ENCODE data around the gene SPTBN5. TPM values are rescaled to one million over a fixed set of nuclear protein-coding genes. Genes with fewer than 3 reads are reported as not detected.

SPTBN5 gene
- total RNA-seq, 1 experiment from 2014 or later: 0.84 TPM

DNA sequence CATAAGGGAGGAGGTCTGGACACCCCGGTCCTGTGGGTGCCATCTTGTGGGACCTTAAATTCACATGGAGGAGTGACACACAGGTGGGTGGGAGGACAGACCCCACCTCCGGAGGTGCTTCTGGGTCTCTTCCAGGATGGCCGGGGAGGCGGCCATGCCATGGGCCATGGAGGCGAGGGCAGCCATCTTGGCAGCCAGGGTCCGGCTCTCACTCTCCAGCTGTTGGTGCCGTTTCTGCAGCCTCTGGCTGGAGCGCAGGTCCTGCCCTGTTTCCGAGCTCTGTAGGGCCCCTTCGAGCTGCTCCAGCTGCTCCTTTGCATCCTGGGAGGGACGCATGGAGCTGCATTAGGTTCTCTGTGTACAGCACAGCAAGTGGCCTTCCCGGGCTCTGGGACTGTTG is 19.1 kb downstream of the SPTBN5 start:
- intact Hi-C loops (cut with micrococcal nuclease): no loop called here
- H3K79me2 ChIP-seq (ENCODE audit: low read length): no peaks in the 10 kb centered on the region
- no peak overlapping the region for H2AFZ ChIP-seq (ENCODE audit: low read length)
- no peak overlapping the region for H3K4me3 ChIP-seq (ENCODE audit: low read length)
- H3K9me2 ChIP-seq (replicated peaks; ENCODE audit: low read length): no peaks in the 10 kb centered on the region
- no peak overlapping the region for H3K4me2 ChIP-seq (ENCODE audit: low read length)
- H3K27me3 ChIP-seq (ENCODE audit: low read length): no peaks in the 10 kb centered on the region
- no peaks in the 10 kb centered on the region for H3F3A ChIP-seq (ENCODE audit: low read length, unreplicated experiment)
- no peak overlapping the region for H3K27ac ChIP-seq (ENCODE audit: low read length)
- H3K4me1 ChIP-seq (ENCODE audit: insufficient read depth, low read length): peaks cover 25% of the 10 kb centered on the region
- TF ChIP-seq EZH2phosphoT487 (IDR thresholded peaks at IDR 0.05; ENCODE audit: borderline replicate concordance, low read length): no peak
- TF ChIP-seq, protein P1, sequence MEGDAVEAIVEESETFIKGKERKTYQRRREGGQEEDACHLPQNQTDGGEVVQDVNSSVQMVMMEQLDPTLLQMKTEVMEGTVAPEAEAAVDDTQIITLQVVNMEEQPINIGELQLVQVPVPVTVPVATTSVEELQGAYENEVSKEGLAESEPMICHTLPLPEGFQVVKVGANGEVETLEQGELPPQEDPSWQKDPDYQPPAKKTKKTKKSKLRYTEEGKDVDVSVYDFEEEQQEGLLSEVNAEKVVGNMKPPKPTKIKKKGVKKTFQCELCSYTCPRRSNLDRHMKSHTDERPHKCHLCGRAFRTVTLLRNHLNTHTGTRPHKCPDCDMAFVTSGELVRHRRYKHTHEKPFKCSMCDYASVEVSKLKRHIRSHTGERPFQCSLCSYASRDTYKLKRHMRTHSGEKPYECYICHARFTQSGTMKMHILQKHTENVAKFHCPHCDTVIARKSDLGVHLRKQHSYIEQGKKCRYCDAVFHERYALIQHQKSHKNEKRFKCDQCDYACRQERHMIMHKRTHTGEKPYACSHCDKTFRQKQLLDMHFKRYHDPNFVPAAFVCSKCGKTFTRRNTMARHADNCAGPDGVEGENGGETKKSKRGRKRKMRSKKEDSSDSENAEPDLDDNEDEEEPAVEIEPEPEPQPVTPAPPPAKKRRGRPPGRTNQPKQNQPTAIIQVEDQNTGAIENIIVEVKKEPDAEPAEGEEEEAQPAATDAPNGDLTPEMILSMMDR (conservative IDR thresholded peaks at IDR 0.05; ENCODE audit: low read depth, low read length): no peak
- no peak for TF ChIP-seq EZH2 (IDR thresholded peaks at IDR 0.05; ENCODE audit: low read length, unreplicated experiment)
- no peaks in the 10 kb centered on the region for H3K9me3 ChIP-seq (ENCODE audit: low read length)
- ChIA-PET CTCF (no interaction called here), POLR2A (ENCODE audit: unreplicated experiment) (no interaction called here)
- H3K36me3 ChIP-seq (ENCODE audit: low read depth, low read length): no peaks in the 10 kb centered on the region
- BruUV-seq (replicated peaks): no TSS peak
- H3K9ac ChIP-seq (ENCODE audit: low read length): no peak overlapping the region
- DNase-seq (no peak), ATAC-seq (no peak)
- no peaks in the 10 kb centered on the region for H4K20me1 ChIP-seq (ENCODE audit: low read length)

DNA sequence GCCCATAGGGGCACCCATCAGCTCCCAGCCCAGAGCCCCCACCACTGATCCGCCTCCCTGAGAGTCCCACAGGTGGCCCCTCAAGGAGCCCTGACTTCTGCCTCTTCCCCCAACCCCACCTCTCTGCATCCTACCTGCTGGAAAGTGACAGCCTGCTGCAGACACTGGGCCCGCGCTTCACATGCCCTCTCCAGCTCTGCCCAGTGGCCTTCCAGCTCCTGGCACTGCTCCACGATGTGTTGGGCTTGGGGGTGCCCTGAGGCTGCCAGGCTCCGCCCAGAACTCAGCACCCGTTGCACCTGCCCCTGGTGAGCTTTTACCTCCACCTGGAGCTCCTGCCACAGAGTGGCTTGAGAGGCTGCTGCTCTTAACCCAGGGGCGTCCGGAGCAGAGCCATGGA is 20.1 kb downstream of the SPTBN5 start:
- H3K9ac ChIP-seq (ENCODE audit: low read length): no peak overlapping the region
- intact Hi-C loops (cut with micrococcal nuclease): no loop called here
- ChIA-PET POLR2A (ENCODE audit: unreplicated experiment) (no interaction called here), CTCF (no interaction called here)
- no peaks in the 10 kb centered on the region for H3F3A ChIP-seq (ENCODE audit: low read length, unreplicated experiment)
- H3K27ac ChIP-seq (ENCODE audit: low read length): no peak overlapping the region
- no peaks in the 10 kb centered on the region for H3K27me3 ChIP-seq (ENCODE audit: low read length)
- TF ChIP-seq, protein P1 (conservative IDR thresholded peaks at IDR 0.05; ENCODE audit: low read depth, low read length): no peak
- TF ChIP-seq EZH2 (IDR thresholded peaks at IDR 0.05; ENCODE audit: low read length, unreplicated experiment) (no peak), EZH2phosphoT487 (IDR thresholded peaks at IDR 0.05; ENCODE audit: borderline replicate concordance, low read length) (no peak)
- no peaks in the 10 kb centered on the region for H3K79me2 ChIP-seq (ENCODE audit: low read length)
- no peak overlapping the region for H3K4me3 ChIP-seq (ENCODE audit: low read length)
- H3K36me3 ChIP-seq (ENCODE audit: low read depth, low read length): no peaks in the 10 kb centered on the region
- DNase-seq (no peak), ATAC-seq (no peak)
- peaks cover 32% of the 10 kb centered on the region for H3K4me1 ChIP-seq (ENCODE audit: insufficient read depth, low read length)
- H3K4me2 ChIP-seq (ENCODE audit: low read length): no peak overlapping the region
- no peaks in the 10 kb centered on the region for H3K9me3 ChIP-seq (ENCODE audit: low read length)
- no peak overlapping the region for H2AFZ ChIP-seq (ENCODE audit: low read length)
- no peaks in the 10 kb centered on the region for H3K9me2 ChIP-seq (replicated peaks; ENCODE audit: low read length)
- no peaks in the 10 kb centered on the region for H4K20me1 ChIP-seq (ENCODE audit: low read length)
- BruUV-seq (replicated peaks): no TSS peak

DNA sequence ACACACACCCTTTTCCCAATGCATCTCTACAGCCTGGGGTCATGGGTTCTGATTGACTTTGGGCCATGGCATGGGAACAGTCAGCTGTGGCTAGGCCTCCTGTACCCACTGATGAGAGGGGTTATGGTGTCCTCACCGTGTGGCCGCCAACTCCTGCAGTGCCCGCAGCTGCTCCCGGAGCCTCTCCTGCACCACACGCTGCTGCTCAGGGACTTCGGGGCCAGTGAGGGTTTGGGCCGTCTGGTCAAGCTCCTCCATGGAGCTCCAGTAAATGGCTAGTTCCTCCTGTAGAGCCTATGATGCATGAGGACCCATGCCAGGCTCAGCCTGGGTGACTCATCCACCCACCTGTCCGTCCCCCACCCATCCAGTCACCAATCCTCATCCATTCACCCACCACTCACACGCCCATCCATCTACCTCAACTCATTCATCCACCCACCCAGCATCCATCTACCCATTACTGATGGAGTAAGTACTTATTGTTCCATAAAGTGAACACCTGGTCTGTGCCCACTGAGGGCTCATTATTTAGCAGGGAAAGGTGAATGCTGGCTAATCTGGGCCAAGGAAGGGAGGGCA is 21.6 kb downstream of the SPTBN5 start:
- intact Hi-C loops (cut with micrococcal nuclease): no loop called here

More for the DNA sequence above, 21.6 kb downstream of the SPTBN5 start:
- ChIA-PET CTCF (no interaction called here), POLR2A (ENCODE audit: unreplicated experiment) (interaction anchor here (0.7 kb wide), 1 partner anchor 99 kb away, joined by 4 read pairs; no protein-coding TSS in a partner anchor)
- no peak overlapping the region for H3K4me3 ChIP-seq (ENCODE audit: low read length)
- H3K9ac ChIP-seq (ENCODE audit: low read length): no peak overlapping the region
- H3K79me2 ChIP-seq (ENCODE audit: low read length): no peaks in the 10 kb centered on the region
- no peaks in the 10 kb centered on the region for H3K9me3 ChIP-seq (ENCODE audit: low read length)
- peaks cover 32% of the 10 kb centered on the region for H3K4me1 ChIP-seq (ENCODE audit: insufficient read depth, low read length)
- TF ChIP-seq EZH2 (IDR thresholded peaks at IDR 0.05; ENCODE audit: low read length, unreplicated experiment): no peak
- TF ChIP-seq, protein P1 (conservative IDR thresholded peaks at IDR 0.05; ENCODE audit: low read depth, low read length): no peak
- no peak for TF ChIP-seq EZH2phosphoT487 (IDR thresholded peaks at IDR 0.05; ENCODE audit: borderline replicate concordance, low read length)
- no peaks in the 10 kb centered on the region for H3K27me3 ChIP-seq (ENCODE audit: low read length)
- H3K9me2 ChIP-seq (replicated peaks; ENCODE audit: low read length): no peaks in the 10 kb centered on the region
- peak; percentile 36 for DNase-seq
- no peak overlapping the region for H3K4me2 ChIP-seq (ENCODE audit: low read length)
- BruUV-seq (replicated peaks): no TSS peak
- H3K36me3 ChIP-seq (ENCODE audit: low read depth, low read length): no peaks in the 10 kb centered on the region
- H3F3A ChIP-seq (ENCODE audit: low read length, unreplicated experiment): no peaks in the 10 kb centered on the region
- H2AFZ ChIP-seq (ENCODE audit: low read length): no peak overlapping the region
- no peak overlapping the region for H3K27ac ChIP-seq (ENCODE audit: low read length)
- no peak for ATAC-seq
- no peaks in the 10 kb centered on the region for H4K20me1 ChIP-seq (ENCODE audit: low read length)

Measured in PC-3 (cell line).